A673 (cell line): ENCODE data around the gene PKN1. TPM values are rescaled to one million over a fixed set of nuclear protein-coding genes. Genes with fewer than 3 reads are reported as not detected.

Source experiments
- BruUV-seq: library from RNA; stranded (reverse); fragments of 400-500 nt; replicated peaks from 2 replicates; lab custom pipeline; 2021; lab: Mats Ljungman, UMichigan
- CTCF ChIA-PET: fragments of 300-600 bp; sonication (Branson Sonifier 250); formaldehyde crosslinking; loops from one replicate; lab custom pipeline; 2022; ENCODE audit warnings: antibody characterized with exemption; lab: Charles Lee
- POLR2A ChIA-PET: fragments of 300-600 bp; sonication (Branson Sonifier 250); formaldehyde crosslinking; loops from one replicate; lab custom pipeline; 2022; ENCODE audit warnings: antibody characterized with exemption; ENCODE audit not compliant: low non-redundant PET; lab: Charles Lee
- DNase-seq: peaks from one replicate; pipeline ENCODE4 v3.0.0-alpha.2; 2015; ENCODE audit warnings: low spot score
- H3K27ac ChIP-seq: fragments of 200-600 bp; sonication (generic); 2 replicates; pipeline ENCODE4 v1.5.1; 2016; ENCODE audit warnings: mixed run types, low read depth, mild to moderate bottlenecking, mixed read lengths, antibody characterized with exemption, low read length; ENCODE audit not compliant: poor library complexity, severe bottlenecking
- H3K27me3 ChIP-seq: fragments of 200-600 bp; sonication (generic); replicated peaks from 2 replicates; pipeline ENCODE4 v1.6.1; 2017; ENCODE audit warnings: mixed run types, low read depth, mild to moderate bottlenecking, mixed read lengths, antibody characterized with exemption, low read length; ENCODE audit not compliant: insufficient read depth, poor library complexity
- H3K36me3 ChIP-seq: fragments of 200-600 bp; sonication (generic); 2 replicates; pipeline ENCODE4 v1.6.1; 2016; ENCODE audit warnings: mixed run types, mild to moderate bottlenecking, mixed read lengths, antibody characterized with exemption, low read length; ENCODE audit not compliant: insufficient read depth, poor library complexity, severe bottlenecking
- H3K4me1 ChIP-seq: fragments of 200-600 bp; sonication (generic); 2 replicates; pipeline ENCODE4 v1.6.1; 2017; ENCODE audit warnings: mixed run types, mild to moderate bottlenecking, mixed read lengths, antibody characterized with exemption, low read length; ENCODE audit not compliant: insufficient read depth, poor library complexity, severe bottlenecking
- H3K4me3 ChIP-seq: fragments of 200-600 bp; sonication (generic); 2 replicates; pipeline ENCODE4 v1.5.1; 2016; ENCODE audit warnings: low read depth, mixed run types, mild to moderate bottlenecking, mixed read lengths, low read length; ENCODE audit not compliant: poor library complexity, severe bottlenecking
- H3K9me3 ChIP-seq: fragments of 200-600 bp; sonication (generic); 2 replicates; pipeline ENCODE4 v1.6.1; 2016; ENCODE audit warnings: mixed run types, low read depth, mild to moderate bottlenecking, mixed read lengths, antibody characterized with exemption, low read length; ENCODE audit not compliant: poor library complexity, severe bottlenecking
- EZH2 ChIP-seq: fragments of 200-600 bp; sonication (generic); IDR thresholded peaks from 2 replicates; pipeline ENCODE4 v1.6.1; 2017; ENCODE audit warnings: borderline replicate concordance, low read depth, mild to moderate bottlenecking, mixed read lengths, antibody characterized with exemption, low read length; ENCODE audit not compliant: poor library complexity, severe bottlenecking
- intact Hi-C: fragments of 100-400 bp; cut with micrococcal nuclease; formaldehyde crosslinking; loops from one replicate; pipeline ENCODE4 v1.10.0; 2022; ENCODE audit not compliant: unreplicated experiment
- total RNA-seq: library from RNA; stranded (reverse); gene quantifications from 2 replicates; pipeline ENCODE4 v1.2.3, GENCODE V29; 2021
- TF ChIP-seq, protein P1 (sequence below): fragments of 300-800, 200-600 bp; sonication (generic); conservative IDR thresholded peaks from 2 replicates; pipeline ENCODE4 v1.5.1; 2017; ENCODE audit warnings: low read depth, mild to moderate bottlenecking, antibody characterized with exemption, low read length, moderate library complexity, mixed read lengths

Gene PKN1
- total RNA-seq, 1 experiment from 2014 or later, result 91.4 TPM

DNA sequence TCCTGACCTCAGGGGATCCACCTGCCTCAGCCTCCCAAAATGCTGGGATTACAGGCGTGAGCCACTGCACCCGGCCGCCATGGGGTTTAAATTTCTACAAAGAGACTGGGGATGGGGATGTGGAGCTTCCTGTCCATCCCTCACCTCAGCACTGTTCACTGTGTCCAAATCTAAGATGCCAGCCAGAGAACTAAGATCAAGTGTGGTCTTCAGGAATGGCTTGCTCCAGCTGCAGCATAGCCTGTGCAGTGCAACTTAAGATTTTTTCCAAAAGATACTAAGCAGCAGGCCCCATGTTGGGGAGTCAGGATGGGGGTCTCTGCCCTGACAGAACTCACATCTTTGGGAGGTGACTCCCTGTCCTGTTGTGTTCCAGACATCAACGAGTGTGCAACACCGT lies 42.6 kb upstream of the PKN1 start:
- Histone ChIP-seq H3K27ac (no peak overlapping the region), H3K4me3 (no peak overlapping the region), H3K4me1 (no peaks in the 10 kb centered on the region), H3K27me3 (no peaks in the 10 kb centered on the region), H3K36me3 (peaks cover 7% of the 10 kb centered on the region), H3K9me3 (no peaks in the 10 kb centered on the region)
- ChIA-PET CTCF (no interaction called here), POLR2A (no interaction called here)
- TF ChIP-seq, protein P1, sequence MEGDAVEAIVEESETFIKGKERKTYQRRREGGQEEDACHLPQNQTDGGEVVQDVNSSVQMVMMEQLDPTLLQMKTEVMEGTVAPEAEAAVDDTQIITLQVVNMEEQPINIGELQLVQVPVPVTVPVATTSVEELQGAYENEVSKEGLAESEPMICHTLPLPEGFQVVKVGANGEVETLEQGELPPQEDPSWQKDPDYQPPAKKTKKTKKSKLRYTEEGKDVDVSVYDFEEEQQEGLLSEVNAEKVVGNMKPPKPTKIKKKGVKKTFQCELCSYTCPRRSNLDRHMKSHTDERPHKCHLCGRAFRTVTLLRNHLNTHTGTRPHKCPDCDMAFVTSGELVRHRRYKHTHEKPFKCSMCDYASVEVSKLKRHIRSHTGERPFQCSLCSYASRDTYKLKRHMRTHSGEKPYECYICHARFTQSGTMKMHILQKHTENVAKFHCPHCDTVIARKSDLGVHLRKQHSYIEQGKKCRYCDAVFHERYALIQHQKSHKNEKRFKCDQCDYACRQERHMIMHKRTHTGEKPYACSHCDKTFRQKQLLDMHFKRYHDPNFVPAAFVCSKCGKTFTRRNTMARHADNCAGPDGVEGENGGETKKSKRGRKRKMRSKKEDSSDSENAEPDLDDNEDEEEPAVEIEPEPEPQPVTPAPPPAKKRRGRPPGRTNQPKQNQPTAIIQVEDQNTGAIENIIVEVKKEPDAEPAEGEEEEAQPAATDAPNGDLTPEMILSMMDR, result no peak
- TF ChIP-seq EZH2, result no peak
- DNase-seq, result no peak
- no TSS peak for BruUV-seq
- intact Hi-C loops, result no loop called here

DNA sequence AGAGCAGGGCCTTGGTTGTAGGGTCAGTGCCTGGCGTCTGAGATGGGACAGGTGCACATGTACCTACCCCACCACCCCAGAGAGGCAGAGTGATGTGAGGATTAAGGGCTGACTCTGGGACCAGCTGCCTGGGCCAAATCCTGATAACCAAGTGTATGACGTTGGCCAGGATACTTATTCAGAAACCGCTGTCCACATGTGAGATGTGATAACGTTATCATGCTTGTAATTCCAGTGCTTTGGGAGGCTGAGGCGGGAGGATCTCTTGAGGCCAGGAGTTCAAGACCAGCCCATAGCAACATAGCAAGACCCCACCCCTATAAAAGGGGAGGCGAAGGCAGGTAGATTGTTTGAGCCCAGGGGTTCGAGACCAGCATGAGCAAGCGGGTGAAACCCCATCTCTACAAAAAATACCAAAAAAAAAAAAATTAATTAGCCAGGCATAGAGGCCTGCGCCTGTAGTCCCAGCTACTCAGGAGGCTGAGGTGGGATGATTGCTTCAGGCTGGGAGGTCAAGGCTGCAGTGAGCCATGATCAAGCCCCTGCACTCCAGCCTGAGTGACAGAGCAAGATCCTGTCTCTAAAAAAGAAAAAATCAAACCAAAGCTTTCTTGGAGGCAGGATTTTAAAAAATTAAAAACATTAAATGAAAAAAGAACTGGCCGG lies 41.8 kb upstream of the PKN1 start:
- CTCF ChIA-PET, result no interaction called here
- intact Hi-C loops, result no loop called here
- TF ChIP-seq EZH2, result no peak
- TF ChIP-seq, protein P1, result no peak
- POLR2A ChIA-PET, result no interaction called here
- BruUV-seq, result no TSS peak
- Histone ChIP-seq H3K4me1 (no peaks in the 10 kb centered on the region), H3K27ac (no peak overlapping the region), H3K27me3 (no peaks in the 10 kb centered on the region), H3K4me3 (no peak overlapping the region), H3K36me3 (peaks cover 7% of the 10 kb centered on the region), H3K9me3 (no peaks in the 10 kb centered on the region)
- no peak for DNase-seq

DNA sequence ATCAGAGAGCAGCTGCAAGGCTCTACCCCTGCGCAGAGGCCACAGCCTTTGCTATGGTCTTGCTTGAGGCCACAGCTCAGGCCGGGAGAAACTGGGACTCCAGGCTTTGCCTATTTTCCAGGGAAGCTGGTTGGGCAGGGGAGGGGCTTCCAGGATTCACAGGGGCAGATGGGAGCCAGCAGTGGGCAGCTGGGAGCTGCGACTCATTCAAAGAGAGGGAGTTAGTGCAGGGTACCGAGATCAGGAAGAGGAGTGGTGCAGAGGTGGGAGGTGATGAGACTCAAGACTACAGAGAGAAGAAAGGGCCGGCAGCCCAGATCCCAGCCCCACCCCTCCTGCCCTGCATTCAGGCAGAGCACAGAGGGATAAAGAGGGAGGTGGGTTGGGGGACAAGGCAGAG lies 39.8 kb upstream of the PKN1 start:
- no peak overlapping the region for H3K27ac ChIP-seq
- ChIA-PET POLR2A (no interaction called here), CTCF (interaction anchor here (0.6 kb wide), 1 partner anchor 356 kb away, joined by 4 read pairs; no protein-coding TSS in a partner anchor)
- no peak overlapping the region for H3K4me3 ChIP-seq
- no peaks in the 10 kb centered on the region for H3K9me3 ChIP-seq
- no peaks in the 10 kb centered on the region for H3K4me1 ChIP-seq
- no peaks in the 10 kb centered on the region for H3K27me3 ChIP-seq
- H3K36me3 ChIP-seq, result peaks cover 7% of the 10 kb centered on the region
- no peak for DNase-seq
- intact Hi-C loops, result no loop called here
- TF ChIP-seq, protein P1, result no peak
- TF ChIP-seq EZH2, result no peak
- no TSS peak for BruUV-seq
